Spleen (tissue), 7 donors: ENCODE results near the gene MT1A.

Source experiments
- POLR2AphosphoS5 ChIP-seq, 3 donors: sonication (generic); formaldehyde crosslinking; IDR thresholded peaks; one replicate each; pipeline ENCODE4 v1.5.1; 2017; ENCODE audit warnings: antibody characterized with exemption in 3 of 3
- TF ChIP-seq, protein P1 (sequence below), 11 experiments: fragments of 200-600 bp in 7 of 11; fragments of 450-650 bp in 4 of 11; sonication (generic) in 4 of 11; IDR thresholded peaks in 8 of 11; conservative IDR thresholded peaks in 3 of 11; 1 replicate in 7 of 11; 2 replicates in 4 of 11; pipeline versions ENCODE4 v1.4.0 to v1.8.0; 2016 to 2021; ENCODE audit warnings: antibody characterized with exemption in 11 of 11, inconsistent platforms in 4 of 11, mild to moderate bottlenecking in 1 of 11
- donor health status: DM: no; HTN: no; CAD: no; lungs with moderate emphysema.
- donor health status: DM: no; HTN: no; CAD: no.
- donor health status: DM: no; HTN: no; CAD: no.

DNA sequence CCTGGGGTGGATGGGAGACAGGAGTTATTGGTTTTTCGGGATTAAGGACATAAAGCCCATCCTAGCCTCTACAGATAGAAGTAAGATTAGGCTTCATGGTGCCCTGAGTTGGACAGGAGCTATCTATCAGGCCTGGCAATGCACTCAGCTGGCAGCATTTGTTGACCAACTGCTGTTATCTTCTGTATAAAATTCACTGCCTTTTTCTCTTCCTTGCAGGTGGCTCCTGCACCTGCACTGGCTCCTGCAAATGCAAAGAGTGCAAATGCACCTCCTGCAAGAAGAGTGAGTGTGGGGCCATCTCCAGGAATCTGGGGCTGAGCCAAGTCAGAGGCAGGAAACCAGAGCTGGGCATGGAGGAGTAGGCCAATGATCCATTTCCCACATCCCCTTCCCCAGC lies 579 bp downstream of the MT1A start:
- TF ChIP-seq, protein P1, sequence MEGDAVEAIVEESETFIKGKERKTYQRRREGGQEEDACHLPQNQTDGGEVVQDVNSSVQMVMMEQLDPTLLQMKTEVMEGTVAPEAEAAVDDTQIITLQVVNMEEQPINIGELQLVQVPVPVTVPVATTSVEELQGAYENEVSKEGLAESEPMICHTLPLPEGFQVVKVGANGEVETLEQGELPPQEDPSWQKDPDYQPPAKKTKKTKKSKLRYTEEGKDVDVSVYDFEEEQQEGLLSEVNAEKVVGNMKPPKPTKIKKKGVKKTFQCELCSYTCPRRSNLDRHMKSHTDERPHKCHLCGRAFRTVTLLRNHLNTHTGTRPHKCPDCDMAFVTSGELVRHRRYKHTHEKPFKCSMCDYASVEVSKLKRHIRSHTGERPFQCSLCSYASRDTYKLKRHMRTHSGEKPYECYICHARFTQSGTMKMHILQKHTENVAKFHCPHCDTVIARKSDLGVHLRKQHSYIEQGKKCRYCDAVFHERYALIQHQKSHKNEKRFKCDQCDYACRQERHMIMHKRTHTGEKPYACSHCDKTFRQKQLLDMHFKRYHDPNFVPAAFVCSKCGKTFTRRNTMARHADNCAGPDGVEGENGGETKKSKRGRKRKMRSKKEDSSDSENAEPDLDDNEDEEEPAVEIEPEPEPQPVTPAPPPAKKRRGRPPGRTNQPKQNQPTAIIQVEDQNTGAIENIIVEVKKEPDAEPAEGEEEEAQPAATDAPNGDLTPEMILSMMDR (IDR thresholded peaks at IDR 0.05 in 8 of 11, conservative IDR thresholded peaks at IDR 0.05 in 3 of 11), result no peak
- TF ChIP-seq POLR2AphosphoS5 (IDR thresholded peaks at IDR 0.05), result no peak
